Measurements from ENCODE around the gene DYNC1H1.

The DYNC1H1 gene

GRCh38 chr14:101964297-101965180 lies at the start of gene DYNC1H1:
TSS of gene DYNC1H1 (plus strand) at chr14:101964573. CDS start at chr14:101964692, 119 bp downstream.
- peak; percentile 72 to 97 for DNase-seq

GRCh38 chr14:101915871-101916815 lies 48.2 kb upstream of the DYNC1H1 start:
- DNase-seq = no peak

GRCh38 chr14:101916816-101917412 lies 47.5 kb upstream of the DYNC1H1 start:
- DNase-seq = no peak

- DNase-seq = peak; percentile 32 to 54
These were observed 46.9 kb upstream of the DYNC1H1 start for GRCh38 chr14:101917413-101918017.

- no peak for DNase-seq
These were observed 46.0 kb upstream of the DYNC1H1 start for GRCh38 chr14:101918065-101918989.

- DNase-seq = no peak
These were observed 44.1 kb upstream of the DYNC1H1 start for GRCh38 chr14:101920271-101920670.

- DNase-seq = no peak
These were observed 41.5 kb upstream of the DYNC1H1 start for GRCh38 chr14:101922866-101923265.

- DNase-seq = no peak
These were observed 39.2 kb upstream of the DYNC1H1 start for GRCh38 chr14:101925152-101925551.

- no peak for DNase-seq
These were observed 38.3 kb upstream of the DYNC1H1 start for GRCh38 chr14:101926085-101926484.

GRCh38 chr14:101926620-101927019 lies 37.8 kb upstream of the DYNC1H1 start:
- DNase-seq = no peak

GRCh38 chr14:101927859-101928258 lies 36.5 kb upstream of the DYNC1H1 start:
- no peak for DNase-seq

GRCh38 chr14:101928415-101928841 lies 35.9 kb upstream of the DYNC1H1 start:
- DNase-seq = no peak

GRCh38 chr14:101929096-101929495 lies 35.3 kb upstream of the DYNC1H1 start:
- DNase-seq = no peak

- no peak for DNase-seq
These were observed 34.4 kb upstream of the DYNC1H1 start for GRCh38 chr14:101929946-101930345.

- DNase-seq = peak in 1 of 2 experiments; percentile 9
These were observed 31.7 kb upstream of the DYNC1H1 start for GRCh38 chr14:101932673-101933072.

GRCh38 chr14:101933209-101933608 lies 31.2 kb upstream of the DYNC1H1 start:
- no peak for DNase-seq

- no peak for DNase-seq
These were observed 29.7 kb upstream of the DYNC1H1 start for GRCh38 chr14:101934601-101935150.

GRCh38 chr14:101937926-101938767 lies 26.2 kb upstream of the DYNC1H1 start:
- no peak for DNase-seq

GRCh38 chr14:101939646-101940170 lies 24.7 kb upstream of the DYNC1H1 start:
- no peak for DNase-seq

GRCh38 chr14:101944451-101944850 lies 19.9 kb upstream of the DYNC1H1 start:
- DNase-seq = no peak
